PC-9 (cell line): Measurements from ENCODE around the gene IGFL1.

Source experiments
- EZH2 ChIP-seq: fragments of 200-600 bp; sonication (generic); IDR thresholded peaks from 2 replicates; pipeline ENCODE4 v1.8.0; 2017; ENCODE audit warnings: antibody characterized with exemption, low read depth
- TF ChIP-seq, protein P1 (sequence below): fragments of 200-600 bp; sonication (generic); conservative IDR thresholded peaks from 2 replicates; pipeline ENCODE4 v1.6.1; 2017; ENCODE audit warnings: mixed run types, antibody characterized with exemption, mild to moderate bottlenecking, moderate library complexity

DNA sequence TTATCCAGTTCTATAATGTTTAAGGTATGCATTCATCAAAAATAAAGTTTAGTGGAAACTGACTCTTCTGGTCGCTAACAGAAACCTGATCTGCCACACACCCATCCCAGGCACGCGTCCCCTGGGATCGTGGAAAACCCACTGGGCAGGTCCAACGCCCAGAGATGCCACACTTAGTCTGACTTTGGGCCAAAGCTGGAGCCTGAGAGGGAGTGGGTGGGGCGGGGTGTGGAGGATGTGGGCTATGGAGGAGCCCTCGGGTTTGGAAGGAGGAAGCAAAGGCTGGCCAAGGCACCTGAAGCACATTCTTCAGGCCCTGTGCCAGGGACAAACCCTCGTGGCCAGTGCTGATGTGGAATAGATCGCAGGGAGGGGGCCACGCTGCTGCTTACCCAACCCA is 2.5 kb downstream of the IGFL1 start:
- TF ChIP-seq, protein P1, sequence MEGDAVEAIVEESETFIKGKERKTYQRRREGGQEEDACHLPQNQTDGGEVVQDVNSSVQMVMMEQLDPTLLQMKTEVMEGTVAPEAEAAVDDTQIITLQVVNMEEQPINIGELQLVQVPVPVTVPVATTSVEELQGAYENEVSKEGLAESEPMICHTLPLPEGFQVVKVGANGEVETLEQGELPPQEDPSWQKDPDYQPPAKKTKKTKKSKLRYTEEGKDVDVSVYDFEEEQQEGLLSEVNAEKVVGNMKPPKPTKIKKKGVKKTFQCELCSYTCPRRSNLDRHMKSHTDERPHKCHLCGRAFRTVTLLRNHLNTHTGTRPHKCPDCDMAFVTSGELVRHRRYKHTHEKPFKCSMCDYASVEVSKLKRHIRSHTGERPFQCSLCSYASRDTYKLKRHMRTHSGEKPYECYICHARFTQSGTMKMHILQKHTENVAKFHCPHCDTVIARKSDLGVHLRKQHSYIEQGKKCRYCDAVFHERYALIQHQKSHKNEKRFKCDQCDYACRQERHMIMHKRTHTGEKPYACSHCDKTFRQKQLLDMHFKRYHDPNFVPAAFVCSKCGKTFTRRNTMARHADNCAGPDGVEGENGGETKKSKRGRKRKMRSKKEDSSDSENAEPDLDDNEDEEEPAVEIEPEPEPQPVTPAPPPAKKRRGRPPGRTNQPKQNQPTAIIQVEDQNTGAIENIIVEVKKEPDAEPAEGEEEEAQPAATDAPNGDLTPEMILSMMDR = no peak
- no peak for TF ChIP-seq EZH2
